ENCODE data around the gene CMTM3. TPM values are rescaled to one million over a fixed set of nuclear protein-coding genes. Genes with fewer than 3 reads are reported as not detected.

CMTM3 gene
- total RNA-seq: 10 to 100 TPM in 1 of 5 donors, 1 to 10 TPM in 1, under 1 TPM in 1, not detected in 2; 0.87 to 10.3 (median 6.5) TPM
- polyA plus RNA-seq: 10 to 100 TPM in 2 of 3 donors, 1 to 10 TPM in 1; 6.7 to 12.2 (median 11.9) TPM
- long read RNA-seq, donor 1, transcript CMTM3-214 (5 exons, 1,934 nt): major isoform, 5 of 8 reads
- long read RNA-seq, donor 1, partial matches to known transcripts: 0 of 8 reads
- long read RNA-seq, donor 1, other reads (novel, unspliced or antisense): 0 of 8 reads
- long read RNA-seq, donor 2, transcript CMTM3-214 (5 exons, 1,934 nt): major isoform, 9 of 12 reads
- long read RNA-seq, donor 2, partial matches to known transcripts: 0 of 12 reads
- long read RNA-seq, donor 2, other reads (novel, unspliced or antisense): 0 of 12 reads
- long read RNA-seq, donor 3, partial matches to known transcripts: 0 of 5 reads
- long read RNA-seq, donor 3, other reads (novel, unspliced or antisense): 0 of 5 reads
- long read RNA-seq, donor 4, partial matches to known transcripts: 0 of 1 reads
- long read RNA-seq, donor 4, other reads (novel, unspliced or antisense): 0 of 1 reads
- long read RNA-seq, donor 5, transcript CMTM3-214 (5 exons, 1,934 nt): major isoform, 24 of 24 reads
- long read RNA-seq, donor 5, partial matches to known transcripts: 0 of 24 reads
- long read RNA-seq, donor 5, other reads (novel, unspliced or antisense): 0 of 24 reads
- long read RNA-seq, donor 6, transcript CMTM3-214 (5 exons, 1,934 nt): major isoform, 24 of 38 reads
- long read RNA-seq, donor 6, partial matches to known transcripts: 13 of 38 reads
- long read RNA-seq, donor 6, other reads (novel, unspliced or antisense): 0 of 38 reads
- long read RNA-seq, donor 7, transcript CMTM3-214 (5 exons, 1,934 nt): major isoform, 22 of 24 reads
- long read RNA-seq, donor 7, partial matches to known transcripts: 0 of 24 reads
- long read RNA-seq, donor 7, other reads (novel, unspliced or antisense): 0 of 24 reads
- long read RNA-seq, donor 8, transcript CMTM3-214 (5 exons, 1,934 nt): major isoform, 8 of 8 reads
- long read RNA-seq, donor 8, partial matches to known transcripts: 0 of 8 reads
- long read RNA-seq, donor 8, other reads (novel, unspliced or antisense): 0 of 8 reads
- long read RNA-seq, donor 9, transcript CMTM3-214 (5 exons, 1,934 nt): major isoform, 9 of 10 reads
- long read RNA-seq, donor 9, partial matches to known transcripts: 0 of 10 reads
- long read RNA-seq, donor 9, other reads (novel, unspliced or antisense): 0 of 10 reads
- long read RNA-seq, donor 10, partial matches to known transcripts: 0 of 4 reads
- long read RNA-seq, donor 10, other reads (novel, unspliced or antisense): 0 of 4 reads

- peaks cover 32 to 60% (median 50%) of the 10 kb centered on the region in 4 donors for H3K4me1 ChIP-seq
Measured at GRCh38 chr16:66604376-66605176, at the start of gene CMTM3. Gene CMTM3 (plus strand): TSS chr16:66604704. CDS start chr16:66604806, 102 bp downstream.

GRCh38 chr16:66560107-66560506, 44.4 kb upstream of the CMTM3 start:
- WGBS, 5 donors: 73 to 86% (median 81%) methylated on average over 1 of the region's 1 CpG
- Histone ChIP-seq H3K4me1 (peaks cover 0 to 28% (median 2%) of the 10 kb centered on the region in 4 donors), H3K4me3 (no peak overlapping the region), H3K27ac (no peak overlapping the region), H3K36me3 (peaks cover 3 to 66% (median 41%) of the 10 kb centered on the region in 4 donors), H3K9me3 (no peaks in the 10 kb centered on the region), H3K27me3 (no peaks in the 10 kb centered on the region)
- no peak for TF ChIP-seq EP300 (IDR thresholded peaks at IDR 0.05)
- intact Hi-C loops (cut with DNase I; ENCODE audit: low total_unique reads): no loop called here
- DNase-seq: no peak

More at GRCh38 chr16:66604376-66605176, at the start of gene CMTM3:
- peaks cover 2 to 8% (median 5%) of the 10 kb centered on the region in 4 donors for H3K36me3 ChIP-seq
- intact Hi-C loops (cut with DNase I; ENCODE audit: low total_unique reads): loop anchor here (5.0 kb wide), 1 partner anchor 197 kb away; no protein-coding TSS in a partner anchor
- peak within 1 kb of the TSS; percentile 58 to 76 (median 67) for H3K4me3 ChIP-seq
- WGBS, 5 donors: 1 to 4% (median 3%) methylated on average over 12 to 94 of the region's 96 CpGs
- DNase-seq: peak; percentile 59 to 90
- H3K9me3 ChIP-seq: no peaks in the 10 kb centered on the region
- no peak for TF ChIP-seq EP300 (IDR thresholded peaks at IDR 0.05)
- TF ChIP-seq, protein P1, sequence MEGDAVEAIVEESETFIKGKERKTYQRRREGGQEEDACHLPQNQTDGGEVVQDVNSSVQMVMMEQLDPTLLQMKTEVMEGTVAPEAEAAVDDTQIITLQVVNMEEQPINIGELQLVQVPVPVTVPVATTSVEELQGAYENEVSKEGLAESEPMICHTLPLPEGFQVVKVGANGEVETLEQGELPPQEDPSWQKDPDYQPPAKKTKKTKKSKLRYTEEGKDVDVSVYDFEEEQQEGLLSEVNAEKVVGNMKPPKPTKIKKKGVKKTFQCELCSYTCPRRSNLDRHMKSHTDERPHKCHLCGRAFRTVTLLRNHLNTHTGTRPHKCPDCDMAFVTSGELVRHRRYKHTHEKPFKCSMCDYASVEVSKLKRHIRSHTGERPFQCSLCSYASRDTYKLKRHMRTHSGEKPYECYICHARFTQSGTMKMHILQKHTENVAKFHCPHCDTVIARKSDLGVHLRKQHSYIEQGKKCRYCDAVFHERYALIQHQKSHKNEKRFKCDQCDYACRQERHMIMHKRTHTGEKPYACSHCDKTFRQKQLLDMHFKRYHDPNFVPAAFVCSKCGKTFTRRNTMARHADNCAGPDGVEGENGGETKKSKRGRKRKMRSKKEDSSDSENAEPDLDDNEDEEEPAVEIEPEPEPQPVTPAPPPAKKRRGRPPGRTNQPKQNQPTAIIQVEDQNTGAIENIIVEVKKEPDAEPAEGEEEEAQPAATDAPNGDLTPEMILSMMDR (IDR thresholded peaks at IDR 0.05): peak in 5 of 7 experiments; percentile 29 to 85 (median 64)
- peaks cover 0 to 20% (median 7%) of the 10 kb centered on the region in 3 donors for H3K27me3 ChIP-seq
- peak within 1 kb of the TSS; percentile 76 to 92 (median 85) for H3K27ac ChIP-seq

DNA sequence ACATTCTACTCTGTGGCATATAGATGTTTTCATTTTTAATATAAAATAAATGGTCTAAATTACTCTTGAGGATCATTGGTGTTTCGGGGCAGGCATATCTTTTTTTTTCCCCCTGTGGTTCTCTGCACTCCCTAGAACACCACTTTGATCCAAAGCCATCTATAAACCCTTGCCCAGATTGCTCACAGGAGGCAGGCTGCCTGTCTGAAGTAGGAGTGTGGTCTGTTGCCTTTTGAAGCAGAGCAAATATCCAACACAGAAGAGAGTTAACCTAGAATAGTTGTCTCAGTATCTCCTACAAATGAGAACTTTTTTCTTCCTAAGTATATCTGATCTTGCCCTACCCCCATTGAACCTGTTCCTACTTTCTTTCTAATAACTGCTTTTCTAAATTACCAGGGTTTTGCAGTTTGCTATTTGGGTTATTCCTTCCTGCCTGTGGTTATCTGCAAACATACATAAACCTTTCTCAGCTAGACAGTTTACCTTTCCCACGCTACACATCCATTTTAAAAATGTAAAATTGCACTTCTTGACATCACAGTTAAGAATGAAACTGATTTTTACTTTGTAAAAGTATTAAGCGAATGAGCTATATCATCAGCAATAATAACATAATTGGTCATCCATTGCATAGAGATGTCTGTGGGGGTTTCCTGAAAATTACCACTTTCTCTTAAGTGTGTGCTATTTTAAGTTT, 43.0 kb upstream of the CMTM3 start:
- H3K9me3 ChIP-seq: no peaks in the 10 kb centered on the region
- TF ChIP-seq POLR2A (IDR thresholded peaks at IDR 0.05) (no peak), POLR2AphosphoS5 (IDR thresholded peaks at IDR 0.05) (no peak), EP300 (IDR thresholded peaks at IDR 0.05) (no peak)
- TF ChIP-seq, protein P1 (IDR thresholded peaks at IDR 0.05): no peak
- peaks cover 0 to 16% (median 0%) of the 10 kb centered on the region in 4 donors for H3K4me1 ChIP-seq
- H3K27ac ChIP-seq: no peak overlapping the region
- no peak for DNase-seq
- intact Hi-C loops (cut with DNase I; ENCODE audit: low total_unique reads): no loop called here
- H3K4me3 ChIP-seq: no peak overlapping the region
- no peaks in the 10 kb centered on the region for H3K27me3 ChIP-seq
- 84 to 91% (median 87%) methylated on average over 3 of the region's 3 CpGs for WGBS, 5 donors
- H3K36me3 ChIP-seq: peaks cover 11 to 79% (median 55%) of the 10 kb centered on the region in 4 donors
